WTC11 (cell line): ENCODE measurements around the gene KCNJ16. TPM values are rescaled to one million over a fixed set of nuclear protein-coding genes. Genes with fewer than 3 reads are reported as not detected.

Experiments used
- ATAC-seq: fragments of 200-7000 bp; cut with Tn5 transposase; 2 replicates; pipeline ENCODE4 v1.10.0; 2021; ENCODE audit warnings: mild to moderate bottlenecking, moderate library complexity
- Bru-seq: library from RNA; stranded (reverse); fragments of 400-500 nt; gene quantifications from one replicate; lab custom pipeline; 2021; lab: Mats Ljungman, UMichigan
- CTCF ChIA-PET: fragments of 300-600 bp; sonication (Branson Sonifier 250); formaldehyde crosslinking; loops from one replicate; lab custom pipeline; 2021; ENCODE audit warnings: antibody characterized with exemption; lab: Charles Lee
- POLR2A ChIA-PET: fragments of 350-600 bp; sonication (Branson Sonifier 250); formaldehyde crosslinking; loops from one replicate; lab custom pipeline; 2021; ENCODE audit warnings: antibody characterized with exemption; lab: Charles Lee
- DNase-seq: peaks from one replicate; pipeline ENCODE4 v3.0.0; 2021; ENCODE audit warnings: low spot score
- H3K27ac Mint-ChIP-seq: 2 replicates; pipeline ENCODE4 v1.8.0; 2021; ENCODE audit warnings: mixed read lengths
- H3K27me3 Mint-ChIP-seq: 2 replicates; pipeline ENCODE4 v1.8.0; 2021; ENCODE audit warnings: low read depth, mild to moderate bottlenecking, moderate library complexity, mixed read lengths
- H3K36me3 Mint-ChIP-seq: 2 replicates; pipeline ENCODE4 v1.8.0; 2021; ENCODE audit warnings: mixed read lengths
- H3K4me1 Mint-ChIP-seq: 2 replicates; pipeline ENCODE4 v1.8.0; 2022; ENCODE audit warnings: mixed read lengths
- H3K4me3 Mint-ChIP-seq: 2 replicates; pipeline ENCODE4 v1.8.0; 2021; ENCODE audit warnings: mild to moderate bottlenecking, moderate library complexity, mixed read lengths
- H3K9me3 Mint-ChIP-seq: 2 replicates; pipeline ENCODE4 v1.8.0; 2021; ENCODE audit warnings: mixed read lengths
- AR ChIP-seq: fragments of 250-450 bp; sonication (Bioruptor Pico); IDR thresholded peaks from 2 replicates; pipeline ENCODE4 v1.9.0; 2021; ENCODE audit warnings: mild to moderate bottlenecking
- E2F5 ChIP-seq: sonication (generic); formaldehyde crosslinking; IDR thresholded peaks from 2 replicates; pipeline ENCODE4 v1.8.1; 2022; ENCODE audit warnings: mild to moderate bottlenecking, moderate library complexity, missing genetic modification reagents
- ERG ChIP-seq: fragments of 250-450 bp; sonication (Bioruptor Pico); IDR thresholded peaks from 2 replicates; pipeline ENCODE4 v1.8.0; 2021; ENCODE audit warnings: mild to moderate bottlenecking
- FOXJ3 ChIP-seq: sonication (generic); formaldehyde crosslinking; IDR thresholded peaks from 2 replicates; pipeline ENCODE4 v1.9.0; 2021; ENCODE audit warnings: missing genetic modification reagents, mild to moderate bottlenecking, borderline replicate concordance
- FOXK1 ChIP-seq: sonication (generic); formaldehyde crosslinking; IDR thresholded peaks from 2 replicates; pipeline ENCODE4 v1.8.0; 2022; ENCODE audit warnings: mild to moderate bottlenecking, moderate library complexity, missing genetic modification reagents
- HMGXB4 ChIP-seq: sonication (generic); formaldehyde crosslinking; IDR thresholded peaks from 2 replicates; pipeline ENCODE4 v1.8.1; 2023; ENCODE audit warnings: mild to moderate bottlenecking, moderate library complexity, missing genetic modification reagents
- IRF1 ChIP-seq: sonication (generic); formaldehyde crosslinking; IDR thresholded peaks from 2 replicates; pipeline ENCODE4 v1.8.0; 2023; ENCODE audit warnings: missing genetic modification reagents
- JUN ChIP-seq: sonication (generic); formaldehyde crosslinking; IDR thresholded peaks from 2 replicates; pipeline ENCODE4 v1.8.0; 2023; ENCODE audit warnings: mild to moderate bottlenecking, missing genetic modification reagents
- NFATC4 ChIP-seq: fragments of 250-450 bp; sonication (Bioruptor Pico); IDR thresholded peaks from 2 replicates; pipeline ENCODE4 v1.9.0; 2021; ENCODE audit warnings: mild to moderate bottlenecking
- NR2C2 ChIP-seq: sonication (generic); formaldehyde crosslinking; IDR thresholded peaks from 2 replicates; pipeline ENCODE4 v1.8.0; 2022; ENCODE audit warnings: mild to moderate bottlenecking, missing genetic modification reagents
- RELA ChIP-seq: sonication (generic); formaldehyde crosslinking; IDR thresholded peaks from 2 replicates; pipeline ENCODE4 v1.8.1; 2022; ENCODE audit warnings: missing genetic modification reagents, mild to moderate bottlenecking, borderline replicate concordance
- SOX15 ChIP-seq: fragments of 250-450 bp; sonication (Bioruptor Pico); IDR thresholded peaks from 2 replicates; pipeline ENCODE4 v1.9.0; 2021; ENCODE audit warnings: mild to moderate bottlenecking
- USF1 ChIP-seq: sonication (generic); formaldehyde crosslinking; IDR thresholded peaks from 2 replicates; pipeline ENCODE4 v1.8.0; 2022; ENCODE audit warnings: mild to moderate bottlenecking, missing genetic modification reagents
- ZNF423 ChIP-seq: fragments of 250-450 bp; sonication (Bioruptor Pico); IDR thresholded peaks from 2 replicates; pipeline ENCODE4 v2.1.2; 2022; ENCODE audit warnings: mild to moderate bottlenecking, moderate library complexity
- ZNF425 ChIP-seq: fragments of 250-450 bp; sonication (Bioruptor Pico); conservative IDR thresholded peaks from 2 replicates; pipeline ENCODE4 v1.9.0; 2021; ENCODE audit warnings: mild to moderate bottlenecking
- long read RNA-seq, 3 experiments: library from RNA in 1 of 3; library from capped mRNA in 1 of 3; library from polyadenylated mRNA in 1 of 3; unstranded in 2 of 3; stranded (forward) in 1 of 3; transcript quantifications; one replicate each; pipeline ENCODE4 v2.0.0, GENCODE V29; 2021
- total RNA-seq: library from RNA; stranded (reverse); gene quantifications from 3 replicates; pipeline ENCODE4 v1.2.3, GENCODE V29; 2021

KCNJ16 gene
- total RNA-seq (not detected in 3 replicates), Bru-seq, nascent RNA (not detected)
- long read RNA-seq, experiment 1: 0 reads
- long read RNA-seq, experiment 2: 0 reads
- long read RNA-seq, experiment 3: 0 reads

- POLR2A ChIA-PET: no interaction called here
Measured at GRCh38 chr17:70074956-70075355, at the start of gene KCNJ16. TSS of gene KCNJ16 (plus strand) at chr17:70075225. CDS start at chr17:70132088, 56,863 bp downstream.

GRCh38 chr17:70028397-70028796, 46.6 kb upstream of the KCNJ16 start:
- DNase-seq: no peak
- H3K4me1 Mint-ChIP-seq: peaks cover 7% of the 10 kb centered on the region
- H3K9me3 Mint-ChIP-seq: peaks cover 13% of the 10 kb centered on the region
- ATAC-seq: no peak
- peaks cover 4% of the 10 kb centered on the region; the same call in 1 of the 2 replicates for H3K27me3 Mint-ChIP-seq
- CTCF ChIA-PET: interaction anchor here (1.0 kb wide), 1 partner anchor 421 kb away, joined by 5 read pairs; no protein-coding TSS in a partner anchor
- H3K27ac Mint-ChIP-seq: no peak overlapping the region
- no peak overlapping the region for H3K4me3 Mint-ChIP-seq
- H3K36me3 Mint-ChIP-seq: no peaks in the 10 kb centered on the region
- POLR2A ChIA-PET: no interaction called here
- TF ChIP-seq ZNF425 (CRISPR knock-in tag): no peak

More at GRCh38 chr17:70074956-70075355, at the start of gene KCNJ16:
- Mint-ChIP-seq H3K4me1 (peaks cover 22% of the 10 kb centered on the region), H3K36me3 (no peaks in the 10 kb centered on the region), H3K9me3 (no peaks in the 10 kb centered on the region), H3K4me3 (no peak within 1 kb of the TSS), H3K27ac (no peak within 1 kb of the TSS), H3K27me3 (no peaks in the 10 kb centered on the region)
- CTCF ChIA-PET: interaction anchor here (0.6 to 1.3 kb wide), 2 partner anchors 467 to 505 kb away, joined by 3 to 5 read pairs; no protein-coding TSS in a partner anchor
- TF ChIP-seq SOX15 (CRISPR knock-in tag) (no peak), RELA (CRISPR knock-in tag) (no peak), ZNF425 (CRISPR knock-in tag) (no peak), AR (CRISPR knock-in tag) (no peak)
- ATAC-seq (0 out of 2 replicates have a peak, but pooled peaks have one; percentile 47), DNase-seq (no peak)

- no peak for ATAC-seq
- ChIA-PET CTCF (interaction anchor here (1.0 kb wide), 1 partner anchor 138 kb away, joined by 4 read pairs; no protein-coding TSS in a partner anchor), POLR2A (no interaction called here)
- Mint-ChIP-seq H3K27ac (no peak overlapping the region), H3K4me3 (no peak overlapping the region), H3K27me3 (peaks cover 4% of the 10 kb centered on the region; the same call in 1 of the 2 replicates), H3K9me3 (peaks cover 13% of the 10 kb centered on the region), H3K36me3 (no peaks in the 10 kb centered on the region), H3K4me1 (peaks cover 9% of the 10 kb centered on the region)
- TF ChIP-seq NFATC4 (no peak), IRF1 (CRISPR knock-in tag) (no peak), RELA (CRISPR knock-in tag) (no peak), FOXJ3 (CRISPR knock-in tag) (no peak), JUN (CRISPR knock-in tag) (no peak), USF1 (CRISPR knock-in tag) (no peak), ZNF423 (CRISPR knock-in tag) (no peak), HMGXB4 (CRISPR knock-in tag) (no peak), E2F5 (CRISPR knock-in tag) (no peak), NR2C2 (no peak), FOXK1 (CRISPR knock-in tag) (no peak), ERG (no peak)
- no peak for DNase-seq
Measured at GRCh38 chr17:70028978-70029767, 45.9 kb upstream of the KCNJ16 start.
